Erythroblast (primary cell): Measurements from ENCODE around the gene ANKRD33B.

ENCODE experiments used
- DNase-seq, 2 experiments: peaks; one replicate each; lab custom pipeline; 2025; lab: John Stamatoyannopoulos, UW
- GATA1 ChIP-seq: IDR thresholded peaks from 2 replicates; pipeline ENCODE4 v1.6.1; 2011; ENCODE audit warnings: low read depth, mild to moderate bottlenecking, control low read depth, low read length, moderate library complexity
- POLR2A ChIP-seq: IDR thresholded peaks from 2 replicates; pipeline ENCODE4 v1.6.1; 2011; ENCODE audit warnings: mild to moderate bottlenecking, low read length

Gene ANKRD33B

GRCh38 chr5:10652606-10653005 lies 88.7 kb downstream of the ANKRD33B start:
- no peak for DNase-seq
- no peak for TF ChIP-seq GATA1
- no peak for TF ChIP-seq POLR2A

- DNase-seq = no peak
- TF ChIP-seq POLR2A (no peak), GATA1 (no peak)
Observed at GRCh38 chr5:10653043-10653442, 89.2 kb downstream of the ANKRD33B start.

GRCh38 chr5:10653751-10654400 lies 90.0 kb downstream of the ANKRD33B start:
- no peak for DNase-seq
- no peak for TF ChIP-seq GATA1
- TF ChIP-seq POLR2A = no peak

- TF ChIP-seq POLR2A (no peak), GATA1 (no peak)
- DNase-seq = no peak
Observed at GRCh38 chr5:10654566-10654965, 90.7 kb downstream of the ANKRD33B start.

- no peak for TF ChIP-seq POLR2A
- no peak for TF ChIP-seq GATA1
- no peak for DNase-seq
Observed at GRCh38 chr5:10655161-10655971, 91.5 kb downstream of the ANKRD33B start.

- DNase-seq = no peak
- TF ChIP-seq GATA1 = no peak
- no peak for TF ChIP-seq POLR2A
Observed at GRCh38 chr5:10655972-10656830, 92.3 kb downstream of the ANKRD33B start.

GRCh38 chr5:10658265-10658664 lies 94.4 kb downstream of the ANKRD33B start:
- TF ChIP-seq GATA1 (no peak), POLR2A (no peak)

GRCh38 chr5:10660135-10660534 lies 96.3 kb downstream of the ANKRD33B start:
- DNase-seq = no peak

More at GRCh38 chr5:10658265-10658664, 94.4 kb downstream of the ANKRD33B start:
- no peak for DNase-seq

GRCh38 chr5:10660720-10661387 lies 97.0 kb downstream of the ANKRD33B start:
- TF ChIP-seq GATA1 (no peak), POLR2A (no peak)
- DNase-seq = no peak

More at GRCh38 chr5:10660135-10660534, 96.3 kb downstream of the ANKRD33B start:
- no peak for TF ChIP-seq GATA1

- DNase-seq = no peak
- TF ChIP-seq GATA1 (no peak), POLR2A (no peak)
Observed at GRCh38 chr5:10661401-10661800, 97.5 kb downstream of the ANKRD33B start.

- TF ChIP-seq POLR2A (no peak), GATA1 (no peak)
- no peak for DNase-seq
Observed at GRCh38 chr5:10662083-10662482, 98.2 kb downstream of the ANKRD33B start.

- no peak for DNase-seq
- TF ChIP-seq POLR2A = no peak
- TF ChIP-seq GATA1 = no peak
Observed at GRCh38 chr5:10662661-10663488, 99.0 kb downstream of the ANKRD33B start.
